ENCODE results near the gene BMP8B.
"Not testable (repeated sequence)": the region's sequence is repeated elsewhere in the genome, so short reads cannot be mapped to it uniquely, and the experiment has no call there.

The BMP8B gene

DNA sequence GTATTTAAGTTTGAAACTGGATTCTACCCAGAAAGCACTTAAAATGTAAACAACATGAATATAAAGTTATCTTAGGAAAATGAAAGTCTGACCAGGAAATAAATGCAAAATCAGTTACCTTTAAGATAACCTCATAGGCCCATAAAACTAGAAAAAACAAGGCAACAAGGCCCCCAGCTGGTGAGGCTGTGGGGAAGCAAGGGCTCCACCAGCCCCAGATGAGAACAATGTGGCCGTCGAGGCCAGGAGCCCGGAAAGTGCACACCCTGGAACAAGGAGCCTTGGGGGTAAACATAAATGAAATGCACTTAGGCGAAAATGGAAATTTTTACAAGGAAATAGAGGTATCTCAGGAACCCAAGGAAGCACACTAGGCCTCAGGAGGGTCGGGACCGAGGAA is 37.9 kb upstream of the BMP8B start:
- no peaks in the 10 kb centered on the region for H3K9me3 ChIP-seq (ENCODE audit: control insufficient read depth, low read length)
- peaks cover 6% of the 10 kb centered on the region for H3K27me3 ChIP-seq (ENCODE audit: control insufficient read depth, insufficient read depth, low read length)
- H3K4me3 ChIP-seq (ENCODE audit: low read length): no peak overlapping the region
- no peak overlapping the region for H3K9ac ChIP-seq (ENCODE audit: low read length)
- no peaks in the 10 kb centered on the region for H3K36me3 ChIP-seq (ENCODE audit: control insufficient read depth, insufficient read depth, low read length)
- peaks cover 26% of the 10 kb centered on the region for H3K4me1 ChIP-seq (ENCODE audit: control insufficient read depth, insufficient read depth, low read length)

DNA sequence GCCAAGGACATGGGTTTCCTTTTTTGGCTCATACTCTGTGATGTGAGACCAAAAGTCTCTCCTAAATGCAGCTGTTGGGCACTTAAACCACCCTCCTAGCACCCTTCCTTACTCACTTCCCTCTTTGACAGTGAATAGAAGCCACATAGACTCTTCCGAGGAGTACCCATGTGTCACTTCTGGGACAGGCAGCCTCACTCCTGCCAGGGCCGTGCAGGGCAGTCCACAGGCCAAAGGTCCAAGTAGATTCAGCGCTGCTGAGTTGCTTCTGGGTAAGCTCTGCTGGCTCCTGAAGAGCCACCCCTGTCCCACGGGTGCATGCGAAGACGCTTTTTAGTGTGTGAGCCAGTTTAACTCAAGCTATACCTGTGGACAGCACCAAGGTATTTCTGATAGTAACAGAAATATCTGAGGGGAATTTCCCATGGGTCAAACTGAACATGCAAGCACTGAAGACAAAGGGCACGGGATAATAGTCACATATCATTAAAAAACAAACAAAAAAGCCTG is 36.8 kb upstream of the BMP8B start:
- Histone ChIP-seq H3K9ac (ENCODE audit: low read length) (no peak overlapping the region), H3K36me3 (ENCODE audit: control insufficient read depth, insufficient read depth, low read length) (no peaks in the 10 kb centered on the region), H3K9me3 (ENCODE audit: control insufficient read depth, low read length) (no peaks in the 10 kb centered on the region)

GRCh38 chr1:39823450-39823849 is 34.8 kb upstream of the BMP8B start:
- H3K27me3 ChIP-seq (ENCODE audit: control insufficient read depth, insufficient read depth, low read length); H3K36me3 ChIP-seq (ENCODE audit: control insufficient read depth, insufficient read depth, low read length); H3K9ac ChIP-seq (ENCODE audit: low read length); H3K9me3 ChIP-seq (ENCODE audit: control insufficient read depth, low read length); H3K4me3 ChIP-seq (ENCODE audit: low read length): not testable (repeated sequence)
- H3K4me1 ChIP-seq (ENCODE audit: control insufficient read depth, insufficient read depth, low read length): peaks cover 47% of the 10 kb centered on the region

More for the DNA sequence above, 36.8 kb upstream of the BMP8B start:
- peaks cover 27% of the 10 kb centered on the region for H3K4me1 ChIP-seq (ENCODE audit: control insufficient read depth, insufficient read depth, low read length)
- no peak overlapping the region for H3K4me3 ChIP-seq (ENCODE audit: low read length)
- peaks cover 6% of the 10 kb centered on the region for H3K27me3 ChIP-seq (ENCODE audit: control insufficient read depth, insufficient read depth, low read length)

DNA sequence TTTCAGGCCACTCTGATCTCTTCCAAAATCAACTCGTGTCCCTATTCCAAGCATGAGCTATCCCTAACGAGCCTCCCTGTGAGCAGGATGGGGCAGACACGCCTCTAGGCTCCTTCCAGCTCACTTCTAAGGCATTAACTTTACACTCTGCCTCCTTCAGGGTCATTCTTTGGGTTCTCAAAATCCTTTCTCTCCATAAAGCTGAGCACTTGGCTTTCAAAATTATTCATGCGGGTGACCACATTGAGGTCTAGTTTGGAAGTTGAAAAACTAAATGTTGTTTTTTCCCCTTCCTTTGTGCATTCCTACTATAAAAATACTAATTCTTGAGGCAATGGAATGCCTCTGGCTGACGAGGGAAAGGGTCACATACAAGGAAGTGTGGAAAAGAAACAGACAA is 33.5 kb upstream of the BMP8B start:
- Histone ChIP-seq H3K4me1 (ENCODE audit: control insufficient read depth, insufficient read depth, low read length) (peaks cover 56% of the 10 kb centered on the region), H3K4me3 (ENCODE audit: low read length) (no peak overlapping the region), H3K27me3 (ENCODE audit: control insufficient read depth, insufficient read depth, low read length) (no peaks in the 10 kb centered on the region), H3K9ac (ENCODE audit: low read length) (no peak overlapping the region), H3K9me3 (ENCODE audit: control insufficient read depth, low read length) (no peaks in the 10 kb centered on the region), H3K36me3 (ENCODE audit: control insufficient read depth, insufficient read depth, low read length) (no peaks in the 10 kb centered on the region)

- Histone ChIP-seq H3K27me3 (ENCODE audit: control insufficient read depth, insufficient read depth, low read length) (peaks cover 3% of the 10 kb centered on the region), H3K9ac (ENCODE audit: low read length) (no peak overlapping the region), H3K36me3 (ENCODE audit: control insufficient read depth, insufficient read depth, low read length) (no peaks in the 10 kb centered on the region), H3K9me3 (ENCODE audit: control insufficient read depth, low read length) (no peaks in the 10 kb centered on the region), H3K4me1 (ENCODE audit: control insufficient read depth, insufficient read depth, low read length) (peaks cover 36% of the 10 kb centered on the region), H3K4me3 (ENCODE audit: low read length) (no peak overlapping the region)
Observed at GRCh38 chr1:39819091-39819812, 30.6 kb upstream of the BMP8B start.

DNA sequence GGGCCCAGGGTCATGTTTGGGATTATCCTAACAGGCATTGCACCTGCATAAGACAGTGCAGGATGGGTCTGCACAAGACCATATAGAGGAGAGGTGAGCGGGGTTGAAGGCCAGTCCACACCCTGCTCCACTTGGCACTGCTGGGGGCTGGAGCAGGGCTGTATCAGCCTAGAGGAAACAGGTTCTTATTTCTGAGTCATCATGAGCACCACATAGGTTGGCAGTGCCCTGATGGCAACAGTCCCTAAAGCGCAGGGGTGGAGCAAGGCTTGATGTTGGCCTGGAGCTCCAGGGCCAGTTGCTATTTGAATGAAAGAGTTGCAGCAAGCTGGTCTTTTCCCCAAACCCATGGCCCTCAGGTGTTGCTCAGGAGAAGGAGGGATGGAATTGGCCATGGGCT is 29.8 kb upstream of the BMP8B start:
- Histone ChIP-seq H3K4me3 (ENCODE audit: low read length) (no peak overlapping the region), H3K27me3 (ENCODE audit: control insufficient read depth, insufficient read depth, low read length) (peaks cover 3% of the 10 kb centered on the region), H3K9me3 (ENCODE audit: control insufficient read depth, low read length) (no peaks in the 10 kb centered on the region), H3K36me3 (ENCODE audit: control insufficient read depth, insufficient read depth, low read length) (no peaks in the 10 kb centered on the region), H3K4me1 (ENCODE audit: control insufficient read depth, insufficient read depth, low read length) (peaks cover 36% of the 10 kb centered on the region), H3K9ac (ENCODE audit: low read length) (no peak overlapping the region)

- H3K4me3 ChIP-seq (ENCODE audit: low read length); H3K36me3 ChIP-seq (ENCODE audit: control insufficient read depth, insufficient read depth, low read length); H3K27me3 ChIP-seq (ENCODE audit: control insufficient read depth, insufficient read depth, low read length); H3K9me3 ChIP-seq (ENCODE audit: control insufficient read depth, low read length): not testable (repeated sequence)
- Histone ChIP-seq H3K9ac (ENCODE audit: low read length) (peak overlapping the region; percentile 14), H3K4me1 (ENCODE audit: control insufficient read depth, insufficient read depth, low read length) (peaks cover 36% of the 10 kb centered on the region)
Observed at GRCh38 chr1:39817091-39817932, 28.6 kb upstream of the BMP8B start.

- H3K4me1 ChIP-seq (ENCODE audit: control insufficient read depth, insufficient read depth, low read length): peaks cover 36% of the 10 kb centered on the region
- peaks cover 3% of the 10 kb centered on the region for H3K27me3 ChIP-seq (ENCODE audit: control insufficient read depth, insufficient read depth, low read length)
- no peaks in the 10 kb centered on the region for H3K36me3 ChIP-seq (ENCODE audit: control insufficient read depth, insufficient read depth, low read length)
- H3K9me3 ChIP-seq (ENCODE audit: control insufficient read depth, low read length): no peaks in the 10 kb centered on the region
- no peak overlapping the region for H3K4me3 ChIP-seq (ENCODE audit: low read length)
- H3K9ac ChIP-seq (ENCODE audit: low read length): no peak overlapping the region
Observed at GRCh38 chr1:39816415-39817090, 27.9 kb upstream of the BMP8B start.

- Histone ChIP-seq H3K36me3 (ENCODE audit: control insufficient read depth, insufficient read depth, low read length) (no peaks in the 10 kb centered on the region), H3K9me3 (ENCODE audit: control insufficient read depth, low read length) (no peaks in the 10 kb centered on the region), H3K4me3 (ENCODE audit: low read length) (no peak overlapping the region), H3K9ac (ENCODE audit: low read length) (no peak overlapping the region), H3K27me3 (ENCODE audit: control insufficient read depth, insufficient read depth, low read length) (peaks cover 3% of the 10 kb centered on the region), H3K4me1 (ENCODE audit: control insufficient read depth, insufficient read depth, low read length) (peaks cover 10% of the 10 kb centered on the region)
Observed at GRCh38 chr1:39812913-39813312, 24.2 kb upstream of the BMP8B start.

GRCh38 chr1:39808784-39809517 is 20.3 kb upstream of the BMP8B start:
- Histone ChIP-seq H3K4me3 (ENCODE audit: low read length) (no peak overlapping the region), H3K9ac (ENCODE audit: low read length) (no peak overlapping the region), H3K4me1 (ENCODE audit: control insufficient read depth, insufficient read depth, low read length) (no peaks in the 10 kb centered on the region), H3K9me3 (ENCODE audit: control insufficient read depth, low read length) (no peaks in the 10 kb centered on the region), H3K27me3 (ENCODE audit: control insufficient read depth, insufficient read depth, low read length) (no peaks in the 10 kb centered on the region), H3K36me3 (ENCODE audit: control insufficient read depth, insufficient read depth, low read length) (no peaks in the 10 kb centered on the region)

- Histone ChIP-seq H3K9me3 (ENCODE audit: control insufficient read depth, low read length) (no peaks in the 10 kb centered on the region), H3K4me1 (ENCODE audit: control insufficient read depth, insufficient read depth, low read length) (no peaks in the 10 kb centered on the region), H3K9ac (ENCODE audit: low read length) (no peak overlapping the region), H3K4me3 (ENCODE audit: low read length) (no peak overlapping the region), H3K27me3 (ENCODE audit: control insufficient read depth, insufficient read depth, low read length) (no peaks in the 10 kb centered on the region), H3K36me3 (ENCODE audit: control insufficient read depth, insufficient read depth, low read length) (no peaks in the 10 kb centered on the region)
Observed at GRCh38 chr1:39805385-39805784, 16.7 kb upstream of the BMP8B start.

All from mucosa of stomach (tissue), 1 donor.